GM10266 (cell line): ENCODE results near the gene DPM1.

Experiments
- DNase-seq: peaks from one replicate; pipeline ENCODE4 v3.0.0; 2012; ENCODE audit errors: extremely low spot score
- TF ChIP-seq, protein P1 (sequence below): IDR thresholded peaks from 2 replicates; pipeline ENCODE4 v1.5.1; 2012; ENCODE audit warnings: mild to moderate bottlenecking, low read depth; ENCODE audit not compliant: control insufficient read depth, insufficient read depth; ENCODE audit errors: missing control alignments

Gene DPM1

DNA sequence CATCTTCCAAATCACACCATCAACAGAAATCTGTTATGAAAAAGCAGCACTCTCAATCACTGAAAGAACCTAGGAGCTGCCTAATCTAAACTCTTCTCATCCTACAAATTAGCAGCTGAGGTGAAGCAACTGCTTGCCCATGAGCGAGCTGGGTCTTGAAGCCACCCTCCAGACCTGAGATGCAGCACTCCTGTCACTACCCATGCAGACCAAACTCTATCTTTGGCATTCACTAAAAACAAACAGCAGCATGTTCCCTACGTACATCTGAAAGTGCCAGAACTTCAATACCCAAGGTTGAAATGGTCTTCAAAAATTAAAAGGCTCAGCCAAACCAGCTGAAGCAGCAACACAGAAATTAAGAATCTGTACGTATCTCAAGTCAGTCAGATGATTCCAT lies 41.4 kb downstream of the DPM1 start:
- TF ChIP-seq, protein P1, sequence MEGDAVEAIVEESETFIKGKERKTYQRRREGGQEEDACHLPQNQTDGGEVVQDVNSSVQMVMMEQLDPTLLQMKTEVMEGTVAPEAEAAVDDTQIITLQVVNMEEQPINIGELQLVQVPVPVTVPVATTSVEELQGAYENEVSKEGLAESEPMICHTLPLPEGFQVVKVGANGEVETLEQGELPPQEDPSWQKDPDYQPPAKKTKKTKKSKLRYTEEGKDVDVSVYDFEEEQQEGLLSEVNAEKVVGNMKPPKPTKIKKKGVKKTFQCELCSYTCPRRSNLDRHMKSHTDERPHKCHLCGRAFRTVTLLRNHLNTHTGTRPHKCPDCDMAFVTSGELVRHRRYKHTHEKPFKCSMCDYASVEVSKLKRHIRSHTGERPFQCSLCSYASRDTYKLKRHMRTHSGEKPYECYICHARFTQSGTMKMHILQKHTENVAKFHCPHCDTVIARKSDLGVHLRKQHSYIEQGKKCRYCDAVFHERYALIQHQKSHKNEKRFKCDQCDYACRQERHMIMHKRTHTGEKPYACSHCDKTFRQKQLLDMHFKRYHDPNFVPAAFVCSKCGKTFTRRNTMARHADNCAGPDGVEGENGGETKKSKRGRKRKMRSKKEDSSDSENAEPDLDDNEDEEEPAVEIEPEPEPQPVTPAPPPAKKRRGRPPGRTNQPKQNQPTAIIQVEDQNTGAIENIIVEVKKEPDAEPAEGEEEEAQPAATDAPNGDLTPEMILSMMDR: no peak
- no peak for DNase-seq

DNA sequence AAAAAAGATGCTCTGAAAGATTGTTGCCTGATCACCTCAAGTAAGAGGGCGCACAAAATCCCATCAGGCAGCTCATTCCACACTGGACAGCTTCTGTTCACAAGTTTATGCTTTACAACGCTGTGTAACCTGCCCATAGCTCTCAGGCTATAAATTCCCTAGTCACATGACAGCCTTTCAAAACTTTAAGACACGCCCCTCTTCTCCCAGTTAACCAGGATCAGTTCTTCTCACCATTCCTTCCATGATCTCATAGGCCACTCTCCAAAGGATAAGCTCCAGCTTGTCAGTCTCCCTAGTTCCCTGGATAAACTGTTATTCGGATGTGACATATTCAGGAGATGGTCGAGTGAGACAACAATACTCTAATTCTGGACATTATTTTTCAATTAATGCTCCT lies 42.1 kb downstream of the DPM1 start:
- no peak for DNase-seq
- TF ChIP-seq, protein P1: no peak

DNA sequence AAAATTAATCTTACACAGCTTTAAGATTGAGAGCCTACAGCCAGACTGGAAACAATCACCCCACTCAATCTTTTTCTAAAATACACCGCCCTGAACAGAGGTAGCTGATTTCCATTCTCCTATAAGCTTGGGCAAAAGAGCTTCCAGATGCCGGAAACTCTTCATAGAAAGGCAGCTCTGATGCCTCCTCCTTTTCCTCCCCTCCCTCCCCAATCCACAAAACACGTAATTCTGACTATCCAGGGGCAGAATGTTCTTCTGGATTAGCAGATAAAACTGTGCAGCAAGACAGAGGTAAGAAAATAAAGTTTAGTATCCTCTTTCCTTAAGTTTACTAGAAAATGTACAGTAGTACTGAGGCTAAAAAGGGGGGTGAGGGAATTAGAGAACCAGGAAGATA lies 42.9 kb downstream of the DPM1 start:
- no peak for DNase-seq
- TF ChIP-seq, protein P1: no peak

DNA sequence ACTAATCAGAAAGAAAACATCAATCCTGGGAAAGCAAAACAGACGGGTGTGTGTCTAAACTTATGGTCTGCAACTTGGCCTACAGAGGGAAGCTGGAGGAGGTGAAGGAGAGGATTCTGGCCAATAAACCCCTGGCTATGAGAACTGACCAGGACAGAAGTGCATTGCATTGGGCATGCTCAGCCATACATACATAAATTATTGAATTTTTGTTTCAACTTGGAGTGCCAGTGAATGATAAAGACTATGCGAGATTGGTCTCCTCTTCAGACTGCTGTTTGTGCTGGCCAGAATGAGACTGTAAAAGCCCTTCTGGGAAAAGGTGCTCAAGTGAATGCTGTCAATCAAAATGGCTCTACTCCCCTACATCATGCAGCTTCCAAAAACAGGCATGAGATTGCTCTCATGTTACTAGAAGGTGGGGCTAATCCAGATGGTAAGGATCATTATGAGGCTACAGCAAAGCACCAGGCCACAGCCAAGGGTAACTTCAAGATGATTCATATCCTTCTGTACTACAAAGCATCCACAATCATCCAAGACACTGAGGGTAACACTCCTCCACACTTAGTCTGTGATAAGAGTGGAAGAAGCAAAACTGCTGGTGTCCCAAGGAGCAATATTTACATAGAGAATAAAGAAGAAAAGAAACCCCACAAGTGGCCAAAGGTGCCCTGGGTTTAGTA lies 44.5 kb downstream of the DPM1 start:
- DNase-seq: no peak

DNA sequence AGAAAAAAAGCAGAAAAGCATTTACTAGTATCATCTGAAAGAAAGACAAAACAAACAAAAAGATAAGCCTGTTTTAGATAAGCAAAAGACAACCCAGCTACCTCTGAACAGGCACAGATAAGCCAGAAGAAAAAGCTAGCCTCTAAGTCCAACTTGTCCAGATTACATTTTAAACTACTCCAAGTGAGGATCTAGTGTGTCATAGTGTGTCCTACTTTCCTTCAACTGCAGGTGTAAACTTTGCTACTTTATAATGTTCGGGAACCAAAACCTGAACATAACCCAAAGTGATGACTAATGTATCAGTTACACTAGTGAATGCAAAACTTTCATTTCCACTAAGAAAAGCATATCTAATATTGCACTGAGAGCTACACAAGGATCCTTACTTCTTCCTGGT lies 46.6 kb downstream of the DPM1 start:
- peak; percentile 24 for DNase-seq

More for the DNA sequence above, 44.5 kb downstream of the DPM1 start:
- TF ChIP-seq, protein P1: no peak

GRCh38 chr20:50911030-50911429 lies 47.3 kb downstream of the DPM1 start:
- TF ChIP-seq, protein P1: no peak
- no peak for DNase-seq

More for the DNA sequence above, 46.6 kb downstream of the DPM1 start:
- TF ChIP-seq, protein P1: no peak

DNA sequence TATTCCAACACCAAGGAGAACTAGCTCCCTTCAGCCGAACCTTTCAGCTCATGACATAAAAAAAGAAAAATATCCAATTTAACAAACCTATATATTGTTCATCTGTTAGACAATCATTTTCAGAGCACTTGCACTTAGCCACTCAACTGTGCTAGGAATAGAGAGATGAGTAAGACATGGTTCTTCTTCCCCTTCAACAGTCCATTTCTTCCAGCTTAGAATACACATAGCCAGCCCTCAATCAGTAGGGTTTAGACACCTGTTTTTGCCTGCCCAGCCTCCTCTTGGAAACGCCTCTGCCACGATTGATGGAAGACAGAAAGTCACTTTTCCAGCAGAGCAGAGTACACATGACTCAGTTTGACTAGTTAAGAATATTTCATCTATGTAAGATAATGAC lies 48.9 kb downstream of the DPM1 start:
- TF ChIP-seq, protein P1: no peak
- no peak for DNase-seq
